Measurements from ENCODE around the gene ATPAF1. TPM values are rescaled to one million over a fixed set of nuclear protein-coding genes. Genes with fewer than 3 reads are reported as not detected.

The ATPAF1 gene
- total RNA-seq, 4 donors from 2014 or later: 14.0 to 46.8 (median 34.8) TPM

- TF ChIP-seq CTCF (IDR thresholded peaks at IDR 0.05) (no peak), POLR2A (IDR thresholded peaks at IDR 0.05) (no peak)
- no peaks in the 10 kb centered on the region for H3K9me3 ChIP-seq
- H3K27ac ChIP-seq: no peak overlapping the region
- H3K27me3 ChIP-seq: no peaks in the 10 kb centered on the region
- H3K36me3 ChIP-seq: peaks cover 0 to 69% (median 0%) of the 10 kb centered on the region in 3 donors
- no peaks in the 10 kb centered on the region for H3K4me1 ChIP-seq
- DNase-seq: no peak
- H3K4me3 ChIP-seq: no peak overlapping the region
Observed at GRCh38 chr1:46679789-46680573, 11.8 kb upstream of the ATPAF1 start.

- no peak overlapping the region for H3K27ac ChIP-seq
- no peak overlapping the region for H3K4me3 ChIP-seq
- no peaks in the 10 kb centered on the region for H3K27me3 ChIP-seq
- no peaks in the 10 kb centered on the region for H3K9me3 ChIP-seq
- no peaks in the 10 kb centered on the region for H3K4me1 ChIP-seq
- H3K36me3 ChIP-seq: peaks cover 0 to 54% (median 0%) of the 10 kb centered on the region in 3 donors
- no peak for DNase-seq
- no peak for TF ChIP-seq CTCF (IDR thresholded peaks at IDR 0.05)
Observed at GRCh38 chr1:46677339-46677738, 9.2 kb upstream of the ATPAF1 start.

GRCh38 chr1:46676531-46676930, 8.4 kb upstream of the ATPAF1 start:
- Histone ChIP-seq H3K36me3 (peaks cover 0 to 49% (median 0%) of the 10 kb centered on the region in 3 donors), H3K27ac (no peak overlapping the region), H3K27me3 (no peaks in the 10 kb centered on the region), H3K9me3 (no peaks in the 10 kb centered on the region), H3K4me3 (no peak overlapping the region), H3K4me1 (no peaks in the 10 kb centered on the region)
- no peak for DNase-seq
- TF ChIP-seq POLR2A (IDR thresholded peaks at IDR 0.05) (no peak), CTCF (IDR thresholded peaks at IDR 0.05) (no peak)

- Histone ChIP-seq H3K4me3 (no peak overlapping the region), H3K27ac (peak overlapping the region in 1 of 4 donors; percentile 40), H3K9me3 (no peaks in the 10 kb centered on the region), H3K36me3 (peaks cover 0 to 41% (median 0%) of the 10 kb centered on the region in 3 donors), H3K4me1 (no peaks in the 10 kb centered on the region), H3K27me3 (no peaks in the 10 kb centered on the region)
- no peak for TF ChIP-seq POLR2A (IDR thresholded peaks at IDR 0.05)
- TF ChIP-seq CTCF (IDR thresholded peaks at IDR 0.05): no peak
- no peak for DNase-seq
Observed at GRCh38 chr1:46675549-46676314, 7.6 kb upstream of the ATPAF1 start.

- TF ChIP-seq CTCF (IDR thresholded peaks at IDR 0.05) (no peak), POLR2A (IDR thresholded peaks at IDR 0.05) (no peak)
- Histone ChIP-seq H3K9me3 (no peaks in the 10 kb centered on the region), H3K27ac (no peak overlapping the region)
Observed at GRCh38 chr1:46673749-46674182, 5.6 kb upstream of the ATPAF1 start.

More at GRCh38 chr1:46673749-46674182, 5.6 kb upstream of the ATPAF1 start:
- Histone ChIP-seq H3K4me3 (no peak overlapping the region), H3K27me3 (no peaks in the 10 kb centered on the region), H3K36me3 (peaks cover 0 to 29% (median 0%) of the 10 kb centered on the region in 3 donors), H3K4me1 (no peaks in the 10 kb centered on the region)
- no peak for DNase-seq
